Hematopoietic multipotent progenitor cell treated with erythropoietin and hydrocortisone succinate and interleukin-3 and kit ligand, for 8 days (in vitro differentiated cells): ENCODE results near the gene CRB2.
"Not testable (repeated sequence)": the region's sequence is repeated elsewhere in the genome, so short reads cannot be mapped to it uniquely, and the experiment has no call there.

Experiments used
- DNase-seq: peaks from one replicate; pipeline ENCODE4 v3.0.0-alpha.2; 2015

Gene CRB2

GRCh38 chr9:123331346-123332060 is 24.5 kb upstream of the CRB2 start:
- DNase-seq = no peak

DNA sequence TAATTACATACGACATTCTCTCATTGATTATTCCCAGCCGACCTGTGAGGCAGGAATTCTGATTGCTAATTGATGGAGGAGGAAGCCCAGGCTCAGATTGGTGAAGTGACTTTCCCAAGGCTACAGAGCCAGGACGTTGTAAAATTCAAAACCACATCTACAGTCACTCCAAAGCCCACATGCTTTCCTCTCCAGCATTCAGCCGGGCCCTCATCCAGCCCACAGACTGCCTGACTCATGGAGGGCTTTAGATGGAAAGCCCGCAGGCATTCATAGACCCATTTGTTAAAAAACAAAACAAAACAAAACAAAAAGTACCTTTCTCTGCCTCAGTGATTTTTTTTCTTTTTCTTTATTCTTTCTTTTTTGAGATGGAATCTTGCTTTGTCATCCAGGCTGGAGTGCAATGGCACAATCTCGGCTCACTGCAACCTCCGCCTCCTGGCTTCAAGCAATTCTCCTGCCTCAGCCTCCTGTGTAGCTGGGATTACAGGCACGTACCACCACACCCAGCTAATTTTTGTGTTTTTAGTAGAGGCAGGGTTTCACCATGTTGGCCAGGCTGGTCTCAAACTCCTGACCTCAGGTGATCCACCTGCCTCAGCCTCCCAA is 22.8 kb upstream of the CRB2 start:
- not testable (repeated sequence) for DNase-seq

DNA sequence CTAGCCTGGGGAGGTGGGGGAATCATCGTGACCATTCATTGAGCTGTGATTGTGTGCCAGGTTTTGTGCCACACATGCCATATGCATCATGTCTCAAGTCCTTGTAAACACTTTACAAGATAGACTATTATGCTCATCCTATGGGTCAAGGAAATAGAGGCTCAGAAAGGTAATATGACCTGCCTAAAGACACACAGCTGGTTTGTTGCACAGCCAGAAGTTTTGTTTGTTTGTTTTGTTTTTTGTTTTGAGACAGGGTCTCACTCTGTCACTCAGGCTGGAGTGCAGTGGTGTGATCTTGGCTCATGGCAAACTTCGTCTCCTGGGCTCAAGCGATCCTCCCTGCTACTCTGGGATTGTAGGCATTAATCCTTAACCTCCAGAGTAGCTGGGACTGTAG is 21.4 kb upstream of the CRB2 start:
- no peak for DNase-seq

DNA sequence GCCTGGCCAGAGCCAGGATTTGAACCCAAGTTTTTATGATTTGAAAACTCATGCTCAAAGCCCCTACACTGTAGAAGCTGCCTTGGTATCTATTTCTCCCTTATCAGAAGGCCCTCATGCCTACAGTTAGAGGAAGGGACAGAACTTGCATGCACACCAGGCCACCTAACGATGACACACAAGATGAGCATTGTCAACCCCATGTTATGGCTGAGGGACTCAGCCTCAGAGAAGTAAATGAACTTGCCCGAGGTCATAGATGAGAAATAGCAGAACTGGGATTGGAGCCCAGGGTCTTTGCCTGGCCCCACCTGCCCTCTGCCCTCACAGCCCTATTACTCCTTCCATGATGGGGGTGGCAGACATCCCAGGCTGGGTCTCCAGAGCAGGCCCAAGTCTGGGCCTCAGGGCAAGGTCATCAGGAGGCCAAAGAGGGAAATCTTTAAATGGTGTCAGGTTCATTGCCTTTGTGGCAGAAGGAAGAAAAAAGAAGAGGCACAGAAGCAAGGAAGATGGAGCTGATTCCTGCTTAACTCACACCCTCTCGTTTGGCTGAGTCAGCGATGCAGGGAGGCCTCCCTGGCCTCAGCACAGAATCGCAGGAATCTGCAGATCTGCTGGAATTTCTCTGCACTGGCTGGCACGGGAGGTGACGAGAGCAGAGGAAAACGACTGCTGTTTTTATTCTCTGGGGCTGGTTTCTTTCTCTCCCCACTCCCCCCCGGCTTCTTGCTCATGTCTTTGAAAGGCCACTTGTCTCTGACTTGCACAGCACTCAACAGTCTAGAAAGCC is 20.6 kb upstream of the CRB2 start:
- DNase-seq = peak; percentile 62

DNA sequence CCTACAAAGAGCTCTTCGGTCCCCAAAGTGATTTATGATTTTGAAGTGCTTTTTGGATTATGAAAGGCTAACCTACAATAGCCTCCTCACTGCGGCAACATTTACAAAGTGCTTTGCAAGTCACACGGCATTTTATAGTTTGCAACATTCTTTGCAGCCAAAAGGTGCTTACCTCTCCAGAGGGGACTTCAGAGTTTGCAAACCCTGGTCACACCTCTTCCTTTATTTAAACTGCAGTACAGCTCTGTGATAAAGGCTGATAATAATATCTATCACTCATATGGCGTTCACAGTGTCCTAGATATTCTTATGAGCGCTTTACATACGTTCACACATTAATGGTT is 20.0 kb upstream of the CRB2 start:
- DNase-seq = no peak

DNA sequence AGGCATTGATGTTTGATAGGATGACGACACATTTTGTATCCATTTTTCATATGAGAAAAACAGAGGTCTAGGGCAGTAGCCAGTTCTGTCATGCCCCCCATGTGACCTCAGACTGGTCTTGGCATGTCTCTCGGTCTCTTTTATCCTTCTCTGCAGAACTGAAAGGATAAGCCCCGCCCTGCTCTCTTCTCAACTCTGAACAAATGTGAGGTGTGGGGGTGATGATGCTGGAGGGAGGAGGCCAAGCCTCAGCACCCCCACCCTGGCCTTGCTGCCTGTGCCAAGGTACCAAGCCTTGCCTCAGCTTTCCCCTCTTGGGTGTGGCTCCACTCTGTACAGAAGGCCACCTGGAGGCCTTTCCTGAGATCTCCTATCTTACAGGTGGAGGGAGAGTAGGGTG is 19.5 kb upstream of the CRB2 start:
- peak; percentile 93 for DNase-seq

GRCh38 chr9:123336959-123337358 is 19.0 kb upstream of the CRB2 start:
- no peak for DNase-seq

GRCh38 chr9:123337971-123338370 is 18.0 kb upstream of the CRB2 start:
- no peak for DNase-seq

DNA sequence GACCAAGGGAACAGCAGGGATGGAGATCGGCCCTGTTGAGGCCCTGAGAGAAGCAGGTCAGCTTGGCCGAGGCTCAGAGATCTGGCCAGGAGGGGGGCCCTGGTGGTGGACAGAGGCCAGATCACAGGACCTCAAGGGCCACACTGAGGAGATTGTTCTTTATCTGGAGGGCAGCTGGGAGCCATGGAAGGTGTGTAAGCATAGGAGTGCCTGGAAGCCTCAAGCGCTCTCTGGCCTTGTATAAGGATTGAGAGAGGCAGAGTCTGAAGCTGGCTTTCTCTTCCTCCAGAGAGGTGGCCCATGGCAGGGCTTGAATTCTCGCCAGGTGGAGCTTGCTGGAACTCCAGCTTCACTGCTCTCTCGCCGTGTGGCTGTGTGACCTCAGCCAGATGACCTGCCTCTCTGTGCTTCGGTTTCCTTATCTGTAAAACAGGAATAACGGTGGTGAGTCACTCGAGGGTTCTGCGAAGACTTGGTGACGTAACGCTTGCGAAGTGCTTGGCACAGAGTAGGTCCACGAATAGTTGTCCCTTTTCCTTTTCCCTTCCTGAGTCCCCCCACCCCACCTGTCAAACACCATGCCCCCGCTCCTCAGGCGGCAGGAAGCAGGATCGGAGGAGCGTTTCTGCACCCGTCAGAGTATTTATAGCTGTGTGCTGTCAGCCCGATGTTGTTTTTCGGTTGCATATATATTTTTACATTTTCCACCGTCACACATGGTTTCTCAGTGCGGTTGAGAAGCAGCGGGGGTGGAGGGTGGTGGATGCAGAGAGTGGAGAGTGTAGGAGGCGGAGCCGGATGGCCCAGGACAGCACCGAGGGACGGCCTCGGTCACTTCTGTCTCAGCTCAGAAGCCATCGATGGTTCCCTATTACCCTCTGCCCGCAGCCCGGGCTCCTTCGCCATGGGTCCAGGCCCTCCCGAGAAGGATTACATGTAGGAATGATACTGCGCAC is 17.0 kb upstream of the CRB2 start:
- DNase-seq = peak; percentile 92

DNA sequence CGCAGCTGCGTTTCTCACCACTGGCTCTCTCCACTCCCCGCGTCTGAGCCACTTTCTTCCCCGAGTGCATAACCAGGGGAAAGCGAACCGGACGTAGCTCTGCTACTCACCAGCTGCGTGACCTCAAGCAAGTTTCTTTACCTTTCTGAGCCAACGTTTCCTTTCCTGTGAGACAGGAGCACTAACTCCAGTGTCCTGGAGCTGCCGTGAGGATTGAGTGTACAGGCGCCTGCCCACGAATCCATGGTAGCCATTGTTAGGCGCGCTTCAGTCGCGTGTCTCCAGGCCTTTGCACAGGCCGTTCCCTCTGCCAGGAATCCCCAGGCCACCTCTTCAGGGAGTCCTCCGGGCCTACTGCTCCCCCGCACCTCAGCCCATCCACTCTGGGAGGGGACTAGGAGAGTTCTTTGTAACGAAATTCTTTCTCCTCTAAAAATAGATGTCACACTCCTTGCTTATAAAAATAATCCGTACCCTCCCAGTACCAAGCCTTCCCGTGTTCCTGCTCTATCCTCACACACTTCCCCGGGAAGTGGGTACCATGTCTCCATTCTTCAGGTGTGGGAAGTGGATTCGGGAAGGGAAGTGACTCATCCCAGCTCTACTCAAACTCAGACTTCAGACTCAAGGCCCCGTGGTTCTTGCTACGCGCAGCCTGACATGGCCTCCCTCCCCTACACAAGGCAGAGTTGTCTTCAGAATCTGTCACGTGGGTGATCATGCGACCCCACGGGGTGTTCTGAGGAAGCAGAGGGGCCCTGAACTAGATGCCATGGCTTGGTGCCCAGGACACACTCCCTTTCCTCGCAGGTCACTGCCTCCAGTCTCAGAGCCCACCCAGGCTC is 16.1 kb upstream of the CRB2 start:
- DNase-seq = no peak

DNA sequence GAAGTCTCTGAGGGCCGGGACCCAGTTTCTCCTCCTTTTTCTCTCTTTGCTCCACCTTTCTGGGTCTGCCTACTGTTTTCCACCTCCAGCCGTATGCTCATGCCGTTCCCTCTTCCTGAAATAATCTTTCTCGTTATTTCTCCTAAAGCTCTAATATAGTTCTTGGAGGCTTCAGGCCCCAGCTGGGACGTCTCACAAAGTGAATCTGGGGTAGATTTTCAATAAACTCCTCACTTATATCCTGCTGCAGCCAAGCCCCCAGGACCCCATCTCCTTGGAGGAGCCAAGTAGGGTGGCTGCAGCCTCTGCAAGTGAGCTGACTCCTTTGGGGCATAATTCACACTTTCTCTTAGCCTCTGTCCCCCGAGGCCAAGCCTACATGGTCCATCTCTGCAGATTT is 14.2 kb upstream of the CRB2 start:
- DNase-seq = no peak

GRCh38 chr9:123342247-123342646 is 13.8 kb upstream of the CRB2 start:
- DNase-seq = no peak

- no peak for DNase-seq
These were observed 12.4 kb upstream of the CRB2 start for GRCh38 chr9:123343443-123344191.

DNA sequence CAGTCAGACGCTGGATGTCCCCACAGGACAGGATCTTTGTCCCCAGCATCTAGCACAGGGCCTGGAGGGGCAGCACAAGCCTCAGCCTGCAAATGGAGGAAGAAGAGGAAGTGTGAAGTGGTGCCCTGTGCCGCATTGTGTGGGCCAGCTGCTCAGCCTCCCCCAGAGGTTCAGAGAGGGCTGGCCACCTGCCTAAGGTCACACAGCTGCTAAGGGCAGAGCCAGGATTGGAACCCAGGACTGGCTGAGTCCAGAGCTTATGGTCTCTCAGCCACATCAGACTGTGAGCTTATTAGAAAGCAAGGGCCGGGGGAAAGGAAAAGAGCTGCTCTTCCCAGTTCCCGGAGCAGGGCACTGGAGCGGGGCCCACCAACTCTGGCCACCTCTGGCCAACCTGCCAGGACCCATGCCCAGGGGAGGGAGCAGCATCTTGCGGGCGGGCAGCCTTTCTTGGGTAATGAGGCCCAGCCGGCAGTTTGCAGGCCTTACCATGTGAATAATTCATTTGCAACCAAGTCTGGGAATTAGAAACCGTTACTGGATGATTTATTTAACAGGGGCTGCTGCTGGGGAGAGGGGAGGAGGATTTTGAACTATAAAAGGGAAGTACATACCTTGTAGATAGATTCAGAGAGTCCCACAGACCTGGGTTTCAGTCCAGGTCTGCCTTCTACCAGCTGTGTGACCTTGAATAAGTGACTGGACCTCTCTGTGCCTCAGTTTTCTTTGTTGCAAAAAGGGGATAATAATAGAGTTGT is 11.6 kb upstream of the CRB2 start:
- DNase-seq = no peak

GRCh38 chr9:123345567-123345955 is 10.4 kb upstream of the CRB2 start:
- no peak for DNase-seq

GRCh38 chr9:123346026-123346425 is 10.0 kb upstream of the CRB2 start:
- no peak for DNase-seq

GRCh38 chr9:123346826-123347225 is 9.2 kb upstream of the CRB2 start:
- DNase-seq = no peak

- DNase-seq = no peak
These were observed 8.5 kb upstream of the CRB2 start for GRCh38 chr9:123347289-123348060.

DNA sequence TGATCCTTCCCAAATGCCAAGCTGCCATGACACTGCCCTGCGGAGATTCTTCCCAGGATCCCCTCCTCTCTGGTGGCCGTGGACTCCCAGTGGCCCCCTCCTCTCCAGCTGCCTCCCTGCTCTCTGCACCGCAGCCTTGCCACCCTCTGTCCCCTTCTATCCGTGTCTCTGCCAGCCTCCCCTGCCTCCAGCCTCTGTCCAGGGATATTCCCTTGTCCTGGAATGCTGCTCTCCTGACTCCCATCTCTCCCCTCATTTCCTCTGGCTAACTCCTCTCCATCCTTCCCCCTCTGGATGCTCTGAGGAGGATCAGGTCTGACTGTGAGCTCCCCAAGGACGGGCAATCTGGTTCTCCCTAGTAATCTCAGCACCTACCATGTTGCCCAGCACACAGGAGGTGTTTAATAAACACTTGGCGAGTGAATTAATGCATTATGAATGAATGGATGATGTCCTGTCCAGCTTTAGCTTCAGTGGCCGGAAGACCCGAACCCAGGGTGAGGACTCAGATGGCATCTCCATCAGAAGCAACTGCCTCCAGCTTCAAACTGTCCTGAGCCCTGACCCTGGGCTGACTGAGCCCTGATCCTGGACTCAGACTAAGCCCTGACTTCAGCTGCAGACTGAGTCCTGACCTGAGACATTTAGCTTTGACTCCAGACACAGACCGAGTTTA is 7.5 kb upstream of the CRB2 start:
- no peak for DNase-seq
